CD14-positive monocyte (primary cell): ENCODE data around the gene SLC22A23. TPM values are rescaled to one million over a fixed set of nuclear protein-coding genes. Genes with fewer than 3 reads are reported as not detected.

Experiments
- DNase-seq, 3 donors: peaks; one replicate each; pipeline ENCODE4 v3.0.0-alpha.2; 2011 to 2022
- H2AFZ ChIP-seq: 2 replicates; pipeline ENCODE4 v1.6.0; 2012; ENCODE audit warnings: mild to moderate bottlenecking, low read depth, low read length, inconsistent platforms; ENCODE audit not compliant: insufficient read depth, poor library complexity, severe bottlenecking
- H3K27ac ChIP-seq, 2 donors: 1 replicate in 1 of 2; 2 replicates in 1 of 2; pipeline ENCODE4 v1.5.1; 2012 to 2013; ENCODE audit warnings: low read length in 2 of 2, control low read depth in 1 of 2, inconsistent platforms in 1 of 2, low read depth in 1 of 2, mild to moderate bottlenecking in 1 of 2
- H3K27me3 ChIP-seq, 2 donors: one replicate each; pipeline versions ENCODE4 v1.6.0 to v1.6.1; 2011 to 2013; ENCODE audit warnings: low read length in 2 of 2; ENCODE audit not compliant: control insufficient read depth in 2 of 2, insufficient read depth in 2 of 2
- H3K36me3 ChIP-seq, 2 donors: replicated peaks in 1 of 2; 1 replicate in 1 of 2; 2 replicates in 1 of 2; pipeline versions ENCODE4 v1.5.1 to v1.6.1; 2012 to 2013; ENCODE audit warnings: low read length in 2 of 2, control low read depth in 1 of 2, inconsistent platforms in 1 of 2, mild to moderate bottlenecking in 1 of 2; ENCODE audit not compliant: insufficient read depth in 2 of 2, control insufficient read depth in 1 of 2
- H3K4me1 ChIP-seq, 2 donors: 1 replicate in 1 of 2; 2 replicates in 1 of 2; pipeline versions ENCODE4 v1.5.1 to v1.6.1; 2012 to 2013; ENCODE audit warnings: low read length in 2 of 2, control low read depth in 1 of 2, inconsistent platforms in 1 of 2, mild to moderate bottlenecking in 1 of 2, moderate library complexity in 1 of 2; ENCODE audit not compliant: insufficient read depth in 2 of 2, control insufficient read depth in 1 of 2
- H3K4me2 ChIP-seq: replicated peaks from 2 replicates; pipeline ENCODE3; 2012; ENCODE audit warnings: low read length, moderate library complexity, mild to moderate bottlenecking; ENCODE audit not compliant: poor library complexity, severe bottlenecking; ENCODE audit errors: extremely low read depth
- H3K4me3 ChIP-seq, 3 experiments: fragments of 200-600 bp in 1 of 3; sonication (generic) in 1 of 3; replicated peaks in 1 of 3; 1 replicate in 2 of 3; 2 replicates in 1 of 3; pipeline ENCODE4 v1.5.1; 2011 to 2013; ENCODE audit warnings: low read length in 3 of 3, mild to moderate bottlenecking in 3 of 3, control low read depth in 2 of 3, low read depth in 2 of 3, inconsistent platforms in 1 of 3, moderate library complexity in 1 of 3
- H3K79me2 ChIP-seq: 2 replicates; pipeline ENCODE4 v1.6.0; 2012; ENCODE audit warnings: mild to moderate bottlenecking, control low read depth, inconsistent platforms, low read length, moderate library complexity; ENCODE audit not compliant: insufficient read depth
- H3K9ac ChIP-seq: 2 replicates; pipeline ENCODE4 v1.6.0; 2017; ENCODE audit warnings: low read length, mild to moderate bottlenecking; ENCODE audit not compliant: insufficient read depth, poor library complexity, severe bottlenecking
- H3K9me3 ChIP-seq, 2 donors: replicated peaks in 1 of 2; 1 replicate in 1 of 2; 2 replicates in 1 of 2; pipeline versions ENCODE4 v1.5.1 to v1.6.1; 2012 to 2013; ENCODE audit warnings: low read length in 2 of 2, control low read depth in 1 of 2; ENCODE audit not compliant: control insufficient read depth in 1 of 2, insufficient read depth in 1 of 2
- H4K20me1 ChIP-seq: 2 replicates; pipeline ENCODE4 v1.6.0; 2012; ENCODE audit warnings: mild to moderate bottlenecking, low read length, control low read depth, moderate library complexity; ENCODE audit not compliant: insufficient read depth
- H3K27ac Mint-ChIP-seq, 7 donors: one replicate each; pipeline ENCODE4 v1.8.0; 2020; ENCODE audit warnings: mild to moderate bottlenecking in 7 of 7, mixed read lengths in 7 of 7, moderate library complexity in 6 of 7, inconsistent platforms in 2 of 7
- H3K27me3 Mint-ChIP-seq, 3 donors: one replicate each; pipeline ENCODE4 v1.8.0; 2021 to 2022; ENCODE audit warnings: low read depth in 3 of 3, mild to moderate bottlenecking in 3 of 3, mixed read lengths in 3 of 3, moderate library complexity in 3 of 3, inconsistent platforms in 1 of 3
- H3K36me3 Mint-ChIP-seq, 2 donors: one replicate each; pipeline ENCODE4 v1.8.0; 2020; ENCODE audit warnings: mixed read lengths in 2 of 2, inconsistent platforms in 1 of 2, mild to moderate bottlenecking in 1 of 2
- H3K4me1 Mint-ChIP-seq: one replicate; pipeline ENCODE4 v1.8.0; 2020; ENCODE audit warnings: mild to moderate bottlenecking, mixed read lengths
- H3K4me3 Mint-ChIP-seq, 2 donors: one replicate each; pipeline ENCODE4 v1.8.0; 2020; ENCODE audit warnings: mild to moderate bottlenecking in 2 of 2, mixed read lengths in 2 of 2, moderate library complexity in 1 of 2
- H3K9me3 Mint-ChIP-seq, 7 donors: one replicate each; pipeline ENCODE4 v1.8.0; 2020 to 2022; ENCODE audit warnings: mixed read lengths in 7 of 7, mild to moderate bottlenecking in 6 of 7, moderate library complexity in 6 of 7, inconsistent platforms in 2 of 7
- WGBS: methylation state at CpG from one replicate; pipeline ENCODE4 v1.1.5; 2013; ENCODE audit warnings: missing lambda C conversion rate; ENCODE audit not compliant: insufficient coverage; 5-methylcytosine and 5-hydroxymethylcytosine counted together
- intact Hi-C, 2 donors: fragments of 100-400 bp; cut with micrococcal nuclease; formaldehyde crosslinking; loops; one replicate each; pipeline versions ENCODE4 v1.15.0 to v1.15.1; 2023
- polyA plus RNA-seq, 3 donors: library from polyadenylated mRNA; depleted of rRNA in 1 of 3; unstranded in 2 of 3; stranded (reverse) in 1 of 3; fragments of 300-500 nt in 2 of 3; fragments of >200 nt in 1 of 3; fragmentation: Illumina TruSeq in 2 of 3; gene quantifications; 1 replicate in 2 of 3; 2 replicates in 1 of 3; pipeline ENCODE4 v1.2.3, GENCODE V29; 2012 to 2021
- TF ChIP-seq, protein P1 (sequence below): fragments of 200-600 bp; IDR thresholded peaks from one replicate; pipeline ENCODE4 v1.8.0; 2022; ENCODE audit warnings: antibody characterized with exemption, mild to moderate bottlenecking

SLC22A23 gene
- polyA plus RNA-seq, 3 donors = 0.08 TPM; not detected in 2

DNA sequence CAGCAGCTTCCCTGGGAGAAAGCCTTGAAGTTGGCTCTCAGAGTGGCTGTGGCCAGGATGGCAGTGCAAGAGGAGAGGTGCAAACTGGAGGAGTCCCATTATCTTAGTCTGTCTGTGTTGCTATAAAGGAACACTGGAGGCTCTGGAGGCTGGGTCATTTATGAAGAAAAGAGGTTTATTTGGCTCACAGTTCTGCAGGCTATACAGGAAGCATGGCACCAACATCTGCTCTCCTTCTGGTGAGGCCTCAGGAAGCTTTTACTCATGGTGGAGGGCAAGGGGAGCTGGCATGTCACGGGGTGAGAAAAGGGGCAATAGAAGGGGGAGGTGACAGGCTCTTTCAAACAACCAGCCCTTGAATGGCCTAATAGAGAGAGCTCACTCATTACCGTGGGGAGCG, 151.0 kb downstream of the SLC22A23 start:
- no peaks in the 10 kb centered on the region for H3K4me1 ChIP-seq
- no peaks in the 10 kb centered on the region for H3K79me2 ChIP-seq
- 100% methylated on average over 1 of the region's 3 CpGs for WGBS
- Mint-ChIP-seq H3K27ac (no peak overlapping the region), H3K9me3 (peaks cover 0 to 7% (median 3%) of the 10 kb centered on the region in 7 donors), H3K4me1 (no peaks in the 10 kb centered on the region), H3K36me3 (no peaks in the 10 kb centered on the region), H3K27me3 (peaks cover 5 to 10% (median 8%) of the 10 kb centered on the region in 3 donors), H3K4me3 (no peak overlapping the region)
- no peak for DNase-seq
- TF ChIP-seq, protein P1, sequence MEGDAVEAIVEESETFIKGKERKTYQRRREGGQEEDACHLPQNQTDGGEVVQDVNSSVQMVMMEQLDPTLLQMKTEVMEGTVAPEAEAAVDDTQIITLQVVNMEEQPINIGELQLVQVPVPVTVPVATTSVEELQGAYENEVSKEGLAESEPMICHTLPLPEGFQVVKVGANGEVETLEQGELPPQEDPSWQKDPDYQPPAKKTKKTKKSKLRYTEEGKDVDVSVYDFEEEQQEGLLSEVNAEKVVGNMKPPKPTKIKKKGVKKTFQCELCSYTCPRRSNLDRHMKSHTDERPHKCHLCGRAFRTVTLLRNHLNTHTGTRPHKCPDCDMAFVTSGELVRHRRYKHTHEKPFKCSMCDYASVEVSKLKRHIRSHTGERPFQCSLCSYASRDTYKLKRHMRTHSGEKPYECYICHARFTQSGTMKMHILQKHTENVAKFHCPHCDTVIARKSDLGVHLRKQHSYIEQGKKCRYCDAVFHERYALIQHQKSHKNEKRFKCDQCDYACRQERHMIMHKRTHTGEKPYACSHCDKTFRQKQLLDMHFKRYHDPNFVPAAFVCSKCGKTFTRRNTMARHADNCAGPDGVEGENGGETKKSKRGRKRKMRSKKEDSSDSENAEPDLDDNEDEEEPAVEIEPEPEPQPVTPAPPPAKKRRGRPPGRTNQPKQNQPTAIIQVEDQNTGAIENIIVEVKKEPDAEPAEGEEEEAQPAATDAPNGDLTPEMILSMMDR = no peak
- no peak overlapping the region for H3K9ac ChIP-seq
- no peaks in the 10 kb centered on the region for H3K9me3 ChIP-seq
- no peaks in the 10 kb centered on the region for H3K27me3 ChIP-seq
- H2AFZ ChIP-seq = no peak overlapping the region
- intact Hi-C loops = no loop called here
- H3K27ac ChIP-seq = no peak overlapping the region
- H3K36me3 ChIP-seq = no peaks in the 10 kb centered on the region
- H3K4me2 ChIP-seq = no peak overlapping the region
- no peak overlapping the region for H3K4me3 ChIP-seq
- no peaks in the 10 kb centered on the region for H4K20me1 ChIP-seq

- no peak overlapping the region for H3K4me3 ChIP-seq
- H3K4me1 ChIP-seq = no peaks in the 10 kb centered on the region
- no peaks in the 10 kb centered on the region for H3K4me1 Mint-ChIP-seq
- H3K4me3 Mint-ChIP-seq = no peak overlapping the region
- H3K27me3 ChIP-seq = no peaks in the 10 kb centered on the region
- no peaks in the 10 kb centered on the region for H3K9me3 ChIP-seq
- no peak for DNase-seq
- no peaks in the 10 kb centered on the region for H3K36me3 Mint-ChIP-seq
- TF ChIP-seq, protein P1 = no peak
- no peak overlapping the region for H3K27ac ChIP-seq
- H4K20me1 ChIP-seq = no peaks in the 10 kb centered on the region
- WGBS = 97% methylated on average over 6 of the region's 8 CpGs
- H3K9me3 Mint-ChIP-seq = peaks cover 0 to 7% (median 3%) of the 10 kb centered on the region in 7 donors
- peaks cover 5 to 10% (median 8%) of the 10 kb centered on the region in 3 donors for H3K27me3 Mint-ChIP-seq
- H3K36me3 ChIP-seq = no peaks in the 10 kb centered on the region
- no peaks in the 10 kb centered on the region for H3K79me2 ChIP-seq
- no peak overlapping the region for H3K27ac Mint-ChIP-seq
- H3K9ac ChIP-seq = no peak overlapping the region
- no peak overlapping the region for H2AFZ ChIP-seq
- intact Hi-C loops = no loop called here
- H3K4me2 ChIP-seq = no peak overlapping the region
Measured at GRCh38 chr6:3305216-3305565, 151.7 kb downstream of the SLC22A23 start.
